Astrocyte of the spinal cord (primary cell): ENCODE results near the gene PIK3CB.

ENCODE experiments used
- DNase-seq: peaks from one replicate; pipeline ENCODE4 v3.0.0; 2011; ENCODE audit warnings: low read depth, low spot score
- H3K4me3 ChIP-seq: 2 replicates; pipeline ENCODE4 v1.5.1; 2011; ENCODE audit warnings: low read depth, mild to moderate bottlenecking, low read length, moderate library complexity
- CTCF ChIP-seq: IDR thresholded peaks from 2 replicates; pipeline ENCODE4 v1.5.1; 2012; ENCODE audit warnings: low read depth, mild to moderate bottlenecking, low read length, inconsistent platforms
- in situ Hi-C: cut with HindIII; loops from 2 replicates; pipeline ENCODE4 v1.10.0; 2017; ENCODE audit warnings: low sequenced_read_pairs

Gene PIK3CB

GRCh38 chr3:138775254-138775595 lies 59.5 kb downstream of the PIK3CB start:
- no peak overlapping the region for H3K4me3 ChIP-seq
- in situ Hi-C loops = no loop called here
- TF ChIP-seq CTCF = no peak

GRCh38 chr3:138774529-138775253 lies 60.0 kb downstream of the PIK3CB start:
- DNase-seq = peak; percentile 99
- in situ Hi-C loops = no loop called here
- H3K4me3 ChIP-seq = no peak overlapping the region
- no peak for TF ChIP-seq CTCF

More at GRCh38 chr3:138775254-138775595, 59.5 kb downstream of the PIK3CB start:
- no peak for DNase-seq

- no peak for DNase-seq
- TF ChIP-seq CTCF = no peak
- in situ Hi-C loops = no loop called here
- no peak overlapping the region for H3K4me3 ChIP-seq
Measured at GRCh38 chr3:138771585-138771984, 63.1 kb downstream of the PIK3CB start.

- no peak for TF ChIP-seq CTCF
- in situ Hi-C loops = no loop called here
- no peak for DNase-seq
- no peak overlapping the region for H3K4me3 ChIP-seq
Measured at GRCh38 chr3:138769616-138770015, 65.1 kb downstream of the PIK3CB start.

GRCh38 chr3:138768946-138769345 lies 65.8 kb downstream of the PIK3CB start:
- no peak for DNase-seq
- no peak for TF ChIP-seq CTCF
- no peak overlapping the region for H3K4me3 ChIP-seq
- in situ Hi-C loops = no loop called here

GRCh38 chr3:138768125-138768524 lies 66.6 kb downstream of the PIK3CB start:
- DNase-seq = no peak
- TF ChIP-seq CTCF = no peak
- H3K4me3 ChIP-seq = no peak overlapping the region
- in situ Hi-C loops = no loop called here
